ENCODE data around the gene FGGY.

- TF ChIP-seq, protein P1, sequence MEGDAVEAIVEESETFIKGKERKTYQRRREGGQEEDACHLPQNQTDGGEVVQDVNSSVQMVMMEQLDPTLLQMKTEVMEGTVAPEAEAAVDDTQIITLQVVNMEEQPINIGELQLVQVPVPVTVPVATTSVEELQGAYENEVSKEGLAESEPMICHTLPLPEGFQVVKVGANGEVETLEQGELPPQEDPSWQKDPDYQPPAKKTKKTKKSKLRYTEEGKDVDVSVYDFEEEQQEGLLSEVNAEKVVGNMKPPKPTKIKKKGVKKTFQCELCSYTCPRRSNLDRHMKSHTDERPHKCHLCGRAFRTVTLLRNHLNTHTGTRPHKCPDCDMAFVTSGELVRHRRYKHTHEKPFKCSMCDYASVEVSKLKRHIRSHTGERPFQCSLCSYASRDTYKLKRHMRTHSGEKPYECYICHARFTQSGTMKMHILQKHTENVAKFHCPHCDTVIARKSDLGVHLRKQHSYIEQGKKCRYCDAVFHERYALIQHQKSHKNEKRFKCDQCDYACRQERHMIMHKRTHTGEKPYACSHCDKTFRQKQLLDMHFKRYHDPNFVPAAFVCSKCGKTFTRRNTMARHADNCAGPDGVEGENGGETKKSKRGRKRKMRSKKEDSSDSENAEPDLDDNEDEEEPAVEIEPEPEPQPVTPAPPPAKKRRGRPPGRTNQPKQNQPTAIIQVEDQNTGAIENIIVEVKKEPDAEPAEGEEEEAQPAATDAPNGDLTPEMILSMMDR (IDR thresholded peaks at IDR 0.05): no peak
- TF ChIP-seq CBFB (CRISPR knock-in tag; IDR thresholded peaks at IDR 0.05; ENCODE audit: low read depth) (no peak), ATF1 (CRISPR knock-in tag; IDR thresholded peaks at IDR 0.05) (no peak), ESRRA (CRISPR knock-in tag; IDR thresholded peaks at IDR 0.05; ENCODE audit: borderline replicate concordance) (no peak), ETV6 (CRISPR knock-in tag; IDR thresholded peaks at IDR 0.05) (no peak)
- TF ChIP-seq, protein P2, sequence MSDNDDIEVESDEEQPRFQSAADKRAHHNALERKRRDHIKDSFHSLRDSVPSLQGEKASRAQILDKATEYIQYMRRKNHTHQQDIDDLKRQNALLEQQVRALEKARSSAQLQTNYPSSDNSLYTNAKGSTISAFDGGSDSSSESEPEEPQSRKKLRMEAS (CRISPR knock-in tag; IDR thresholded peaks at IDR 0.05): no peak
Measured at GRCh38 chr1:59736744-59737143, 439.9 kb downstream of the FGGY start.

Data from WTC11 (cell line).